ENCODE data around the gene NOX4.
"Not testable (repeated sequence)": the region's sequence is repeated elsewhere in the genome, so short reads cannot be mapped to it uniquely, and the experiment has no call there.

DNA sequence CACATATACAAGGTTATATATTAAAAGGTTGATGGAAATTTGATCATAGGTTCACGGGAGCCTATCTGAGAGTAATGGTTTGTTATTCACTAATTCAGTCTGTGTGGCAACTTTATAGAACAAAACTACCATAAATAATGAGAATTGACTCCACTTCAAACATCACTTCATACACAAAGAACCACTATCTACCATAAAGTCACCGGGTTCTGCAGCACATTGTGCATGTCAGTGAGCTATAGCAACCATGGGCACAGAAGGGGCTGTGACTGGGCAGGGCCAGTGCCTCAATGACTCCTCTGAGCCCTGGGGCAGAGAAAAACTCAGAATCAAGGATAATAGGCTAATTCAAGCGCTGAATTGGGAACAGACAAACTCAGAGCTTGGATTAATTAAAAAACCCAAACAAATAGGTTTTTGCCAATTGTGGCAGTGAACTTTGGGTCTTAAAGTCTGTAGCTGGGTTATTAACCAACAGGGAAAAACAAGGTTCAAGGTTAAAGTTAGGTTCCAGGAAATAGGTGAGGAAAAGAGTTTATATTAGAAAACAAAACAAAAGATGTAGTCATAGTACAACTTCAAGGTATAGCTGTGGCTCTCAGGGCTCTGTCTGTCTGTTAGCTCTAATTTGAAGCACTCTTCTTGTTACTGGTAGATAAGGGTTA is 181.7 kb downstream of the NOX4 start:
- TF ChIP-seq POLR2A, EP300 (IDR thresholded peaks at IDR 0.05): not testable (repeated sequence)
- TF ChIP-seq, protein P1, sequence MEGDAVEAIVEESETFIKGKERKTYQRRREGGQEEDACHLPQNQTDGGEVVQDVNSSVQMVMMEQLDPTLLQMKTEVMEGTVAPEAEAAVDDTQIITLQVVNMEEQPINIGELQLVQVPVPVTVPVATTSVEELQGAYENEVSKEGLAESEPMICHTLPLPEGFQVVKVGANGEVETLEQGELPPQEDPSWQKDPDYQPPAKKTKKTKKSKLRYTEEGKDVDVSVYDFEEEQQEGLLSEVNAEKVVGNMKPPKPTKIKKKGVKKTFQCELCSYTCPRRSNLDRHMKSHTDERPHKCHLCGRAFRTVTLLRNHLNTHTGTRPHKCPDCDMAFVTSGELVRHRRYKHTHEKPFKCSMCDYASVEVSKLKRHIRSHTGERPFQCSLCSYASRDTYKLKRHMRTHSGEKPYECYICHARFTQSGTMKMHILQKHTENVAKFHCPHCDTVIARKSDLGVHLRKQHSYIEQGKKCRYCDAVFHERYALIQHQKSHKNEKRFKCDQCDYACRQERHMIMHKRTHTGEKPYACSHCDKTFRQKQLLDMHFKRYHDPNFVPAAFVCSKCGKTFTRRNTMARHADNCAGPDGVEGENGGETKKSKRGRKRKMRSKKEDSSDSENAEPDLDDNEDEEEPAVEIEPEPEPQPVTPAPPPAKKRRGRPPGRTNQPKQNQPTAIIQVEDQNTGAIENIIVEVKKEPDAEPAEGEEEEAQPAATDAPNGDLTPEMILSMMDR (IDR thresholded peaks at IDR 0.05) = not testable (repeated sequence)
